Breast epithelium (tissue), 3 donors: Measurements from ENCODE around the gene TMEM132C.

Experiments used
- POLR2A ChIP-seq: fragments of 450-650 bp; IDR thresholded peaks from one replicate; pipeline ENCODE4 v1.6.1; 2016; ENCODE audit warnings: antibody characterized with exemption, mild to moderate bottlenecking, moderate library complexity
- POLR2AphosphoS5 ChIP-seq, 3 donors: sonication (generic); formaldehyde crosslinking; IDR thresholded peaks; one replicate each; pipeline ENCODE4 v1.6.1; 2017; ENCODE audit warnings: antibody characterized with exemption in 3 of 3
- TF ChIP-seq, protein P1 (sequence below), 3 donors: fragments of 450-650 bp; IDR thresholded peaks; one replicate each; pipeline ENCODE4 v1.5.1; 2016 to 2017; ENCODE audit warnings: antibody characterized with exemption in 3 of 3, mild to moderate bottlenecking in 3 of 3, moderate library complexity in 3 of 3

DNA sequence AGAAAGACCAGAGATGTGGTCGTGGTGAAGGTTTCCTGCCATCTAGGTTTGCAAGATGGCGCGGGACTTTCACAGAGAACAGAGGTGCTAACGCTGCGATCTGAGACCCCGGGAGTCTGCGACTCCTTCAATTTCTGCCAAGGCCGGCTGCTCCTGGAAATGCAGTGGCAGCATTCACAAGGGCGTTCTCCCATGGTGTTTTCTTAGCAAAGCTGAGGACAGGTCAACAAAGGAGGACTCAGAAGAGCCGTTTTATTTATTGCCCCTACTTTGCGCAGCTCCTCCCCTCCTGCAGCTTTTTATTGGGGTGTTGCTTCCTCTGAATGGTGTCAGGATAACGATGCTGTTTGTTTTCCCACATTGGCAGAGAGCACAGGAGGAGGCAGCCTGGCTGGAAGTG is 86.3 kb downstream of the TMEM132C start:
- no peak for TF ChIP-seq POLR2AphosphoS5 (IDR thresholded peaks at IDR 0.05)
- TF ChIP-seq, protein P1, sequence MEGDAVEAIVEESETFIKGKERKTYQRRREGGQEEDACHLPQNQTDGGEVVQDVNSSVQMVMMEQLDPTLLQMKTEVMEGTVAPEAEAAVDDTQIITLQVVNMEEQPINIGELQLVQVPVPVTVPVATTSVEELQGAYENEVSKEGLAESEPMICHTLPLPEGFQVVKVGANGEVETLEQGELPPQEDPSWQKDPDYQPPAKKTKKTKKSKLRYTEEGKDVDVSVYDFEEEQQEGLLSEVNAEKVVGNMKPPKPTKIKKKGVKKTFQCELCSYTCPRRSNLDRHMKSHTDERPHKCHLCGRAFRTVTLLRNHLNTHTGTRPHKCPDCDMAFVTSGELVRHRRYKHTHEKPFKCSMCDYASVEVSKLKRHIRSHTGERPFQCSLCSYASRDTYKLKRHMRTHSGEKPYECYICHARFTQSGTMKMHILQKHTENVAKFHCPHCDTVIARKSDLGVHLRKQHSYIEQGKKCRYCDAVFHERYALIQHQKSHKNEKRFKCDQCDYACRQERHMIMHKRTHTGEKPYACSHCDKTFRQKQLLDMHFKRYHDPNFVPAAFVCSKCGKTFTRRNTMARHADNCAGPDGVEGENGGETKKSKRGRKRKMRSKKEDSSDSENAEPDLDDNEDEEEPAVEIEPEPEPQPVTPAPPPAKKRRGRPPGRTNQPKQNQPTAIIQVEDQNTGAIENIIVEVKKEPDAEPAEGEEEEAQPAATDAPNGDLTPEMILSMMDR (IDR thresholded peaks at IDR 0.05): no peak
- TF ChIP-seq POLR2A: no peak
